NCI-H69 (cell line): ENCODE measurements around the gene CLSTN1.

ENCODE experiments used
- DNase-seq: peaks from one replicate; lab custom pipeline; 2025; lab: John Stamatoyannopoulos, UW

Gene CLSTN1

DNA sequence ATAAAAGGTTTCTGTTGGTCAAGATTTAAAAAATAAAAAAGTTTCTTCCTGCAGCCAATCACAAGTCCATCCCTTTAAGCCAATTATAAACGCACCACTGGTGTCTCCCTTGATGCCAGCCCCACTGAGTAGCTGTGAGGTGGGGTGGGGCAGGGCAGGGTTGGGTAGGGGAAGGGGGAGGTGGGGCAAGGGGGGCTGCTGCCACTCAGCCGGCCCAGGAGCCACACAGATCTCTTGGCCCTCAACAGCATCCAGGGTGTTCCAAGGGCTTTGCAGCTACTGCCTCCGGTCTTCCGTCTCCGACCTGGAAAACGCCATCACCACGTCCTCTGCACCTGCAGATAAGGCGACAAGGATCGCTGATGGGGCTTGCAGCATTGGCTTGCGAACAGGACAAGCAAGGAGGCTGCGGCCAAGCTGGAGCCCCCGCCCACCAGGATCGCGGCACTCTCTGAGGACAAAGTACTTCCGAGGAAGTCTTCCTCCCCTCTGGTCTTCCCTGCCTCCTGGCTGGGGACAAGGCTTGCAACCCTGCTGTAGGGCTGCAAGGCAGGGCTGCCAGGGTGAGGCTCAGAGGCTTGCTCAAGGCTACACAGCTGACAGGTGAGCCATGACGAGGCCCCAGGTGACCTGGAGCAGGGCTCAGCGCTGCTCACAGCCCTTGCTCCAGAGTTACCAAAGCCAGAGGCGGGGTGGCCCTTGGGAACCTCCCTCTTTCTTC, 26.8 kb upstream of the CLSTN1 start:
- DNase-seq = peak; percentile 62

DNA sequence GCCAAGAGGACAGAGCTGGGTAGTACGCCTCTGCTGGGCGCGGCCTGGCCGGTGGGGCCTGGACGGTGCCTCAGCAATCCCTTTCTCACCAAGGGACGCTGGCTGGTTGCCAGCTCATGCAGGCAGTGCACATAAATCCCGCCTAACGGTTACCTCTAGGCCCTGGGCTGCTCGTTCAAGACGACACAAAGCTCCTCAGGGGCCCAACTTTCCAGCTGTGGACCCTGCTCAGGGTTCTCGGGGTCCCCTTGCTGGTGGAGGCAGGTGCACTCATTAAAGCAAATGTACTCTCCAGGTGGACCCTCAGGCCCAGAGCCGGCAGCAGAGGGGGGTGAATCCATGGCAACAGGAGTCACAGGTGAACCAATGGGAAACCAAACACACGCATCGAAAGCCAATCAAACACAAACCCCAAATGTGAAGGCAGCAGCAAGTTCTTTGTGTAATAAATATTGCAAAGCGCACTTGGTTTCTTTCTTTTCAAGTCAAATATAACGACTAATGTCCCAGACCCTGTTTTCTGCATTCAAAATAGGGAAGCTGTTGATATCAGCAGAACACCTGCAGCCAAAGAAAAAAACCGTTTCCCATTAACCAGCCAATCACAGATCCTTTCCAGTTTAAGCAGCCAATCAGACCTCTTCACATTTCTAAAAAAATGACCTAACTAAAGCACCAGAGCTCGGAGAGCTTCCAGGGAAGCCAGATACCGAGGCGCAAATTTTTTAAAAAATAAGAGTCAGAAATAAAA, 26.1 kb upstream of the CLSTN1 start:
- peak; percentile 85 for DNase-seq

DNA sequence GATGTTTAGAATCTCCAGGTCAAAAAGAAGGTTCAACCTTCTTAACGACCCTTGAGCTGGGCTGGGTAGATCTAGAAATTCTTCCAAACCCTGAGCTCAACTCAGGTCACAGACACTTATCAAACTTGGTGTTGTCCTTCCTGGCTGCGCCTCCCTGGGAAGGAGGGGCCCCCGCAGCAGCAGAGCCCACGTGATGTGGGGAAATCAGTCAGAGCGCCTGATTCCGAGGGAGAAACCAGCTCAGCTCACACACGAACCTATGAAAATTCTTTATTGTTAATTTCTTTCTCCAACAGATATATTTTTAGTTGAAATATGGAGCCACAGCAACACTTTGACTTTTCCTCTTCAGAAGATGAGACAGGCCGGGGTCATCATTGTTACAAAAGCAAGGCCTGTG, 24.3 kb upstream of the CLSTN1 start:
- DNase-seq = no peak

DNA sequence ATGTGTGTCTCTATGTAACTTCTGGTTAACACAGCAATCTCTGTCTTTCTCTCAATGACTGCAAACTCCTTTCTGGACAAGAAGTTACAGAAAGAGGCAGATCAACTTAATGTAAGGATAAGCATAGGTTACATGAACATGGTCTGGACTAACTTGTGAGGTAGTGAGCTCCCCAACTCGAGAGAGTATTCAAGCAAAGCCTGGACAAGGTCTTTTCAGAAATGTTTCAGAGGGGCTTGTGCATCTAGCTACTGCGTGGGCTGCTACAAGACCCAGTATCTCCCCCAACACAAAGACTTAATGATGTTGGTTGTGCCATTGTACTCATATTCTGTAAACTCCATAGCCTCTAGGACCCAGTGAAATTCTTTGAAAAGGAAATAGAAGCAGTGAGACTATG, 23.5 kb upstream of the CLSTN1 start:
- no peak for DNase-seq

DNA sequence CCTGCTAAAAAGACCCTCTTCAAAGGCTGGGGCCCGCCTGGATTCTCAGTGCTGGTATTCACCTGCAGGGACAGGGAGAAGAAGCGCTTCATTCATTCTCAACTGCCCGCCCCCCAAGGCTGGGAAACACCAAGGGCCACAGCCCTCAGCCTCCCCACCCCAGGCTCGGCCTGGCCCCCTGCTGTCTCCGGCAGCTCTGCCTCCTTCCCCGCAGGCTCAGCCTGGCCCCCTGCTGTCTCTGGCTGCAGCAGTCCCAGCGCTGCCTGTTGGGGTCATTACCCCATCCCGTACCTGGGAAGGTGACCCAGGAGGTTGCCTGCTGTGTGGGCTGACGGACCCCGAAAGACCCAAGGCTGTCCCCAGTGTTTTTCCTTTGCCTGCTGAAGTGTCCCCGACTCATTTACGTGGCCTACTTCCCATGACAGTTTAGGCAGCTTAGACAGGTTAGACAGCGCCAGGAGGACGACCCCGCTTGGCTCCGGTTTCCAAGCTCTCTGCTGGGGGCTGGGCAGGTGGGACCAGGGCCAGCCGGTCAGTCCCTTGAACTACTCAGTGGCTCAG, 22.9 kb upstream of the CLSTN1 start:
- peak; percentile 22 for DNase-seq

DNA sequence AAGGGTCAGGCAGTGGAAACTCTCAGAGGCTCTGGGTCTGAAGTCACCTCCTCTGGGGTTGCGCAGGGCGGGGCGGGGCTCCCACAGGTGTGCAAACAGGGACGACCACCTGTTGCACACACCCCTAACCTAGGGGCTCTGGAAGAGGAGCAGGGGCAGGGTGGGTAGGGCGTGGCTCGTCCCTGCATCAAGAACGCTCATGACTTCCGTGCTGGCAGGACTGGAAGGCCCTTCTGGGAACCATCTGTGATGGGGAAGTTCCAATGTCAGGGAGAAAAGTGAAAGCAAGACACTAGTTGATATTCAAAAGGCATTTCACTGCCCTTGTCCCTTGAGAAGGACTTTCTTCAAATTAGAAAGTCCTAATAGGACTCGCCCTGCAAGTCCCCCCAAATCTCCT, 22.1 kb upstream of the CLSTN1 start:
- peak; percentile 7 for DNase-seq

DNA sequence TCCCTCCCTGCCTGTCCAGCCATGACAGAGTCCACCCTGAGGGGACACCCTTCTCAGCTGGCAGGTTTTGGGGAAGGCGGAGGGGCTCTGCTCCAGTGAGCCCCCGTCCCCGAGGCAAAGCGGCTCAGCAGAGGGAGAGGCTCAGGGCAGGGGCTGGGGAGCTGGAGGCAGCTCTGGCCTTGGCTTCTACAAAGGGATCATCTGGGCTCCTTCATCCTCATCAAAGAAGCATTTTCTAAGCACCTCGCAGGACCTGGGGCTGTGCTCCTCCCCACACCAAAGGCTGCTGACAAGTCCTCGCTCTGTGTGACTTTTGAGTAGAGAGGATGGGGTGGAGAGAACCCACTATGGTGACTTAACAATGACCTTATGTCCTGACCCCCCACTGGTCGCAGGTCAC, 21.0 kb upstream of the CLSTN1 start:
- DNase-seq = no peak

DNA sequence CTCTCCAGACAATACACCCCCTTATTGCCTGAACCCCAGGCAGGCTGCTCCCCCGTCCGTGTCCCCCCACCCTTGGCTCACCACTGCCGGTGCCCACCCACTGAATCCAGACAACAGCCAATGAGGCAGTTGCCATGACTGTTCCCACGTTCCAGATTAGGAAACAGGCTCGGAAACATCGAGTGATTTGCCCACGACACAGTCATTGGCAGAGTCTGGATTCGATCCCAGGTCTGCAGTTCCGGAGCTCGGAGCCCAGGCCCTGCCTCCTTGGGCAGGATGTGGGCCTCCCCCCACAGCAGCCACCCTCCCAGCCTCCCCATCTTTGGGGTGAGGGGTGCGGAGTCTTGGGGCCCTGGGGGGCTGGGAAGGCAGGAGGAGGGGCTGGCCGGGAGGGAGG, 20.3 kb upstream of the CLSTN1 start:
- DNase-seq = no peak

GRCh38 chr1:9843576-9843945, 19.8 kb upstream of the CLSTN1 start:
- peak; percentile 95 for DNase-seq

- DNase-seq = peak; percentile 93
Observed at GRCh38 chr1:9842781-9843575, 19.2 kb upstream of the CLSTN1 start.

GRCh38 chr1:9842073-9842711, 18.4 kb upstream of the CLSTN1 start:
- peak; percentile 88 for DNase-seq

DNA sequence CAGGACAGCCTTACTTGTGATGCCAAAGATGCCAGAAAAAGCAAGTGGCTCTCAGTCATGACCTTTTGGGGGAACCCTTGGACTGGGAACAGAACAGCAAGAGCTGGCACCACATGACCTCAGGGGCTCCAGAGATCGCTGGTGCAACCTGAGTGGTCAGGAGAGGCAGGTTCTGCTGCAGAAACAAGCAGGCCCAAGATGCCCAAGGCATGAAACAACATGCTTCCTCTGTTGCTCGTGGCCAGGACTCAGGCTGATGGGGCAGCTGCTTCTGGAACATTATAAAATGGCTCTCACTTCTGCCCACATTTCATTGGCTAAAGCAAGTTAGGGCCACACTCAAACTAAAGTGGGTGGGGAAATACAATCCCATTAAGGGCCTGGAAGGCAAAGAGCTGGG, 17.7 kb upstream of the CLSTN1 start:
- DNase-seq = no peak

DNA sequence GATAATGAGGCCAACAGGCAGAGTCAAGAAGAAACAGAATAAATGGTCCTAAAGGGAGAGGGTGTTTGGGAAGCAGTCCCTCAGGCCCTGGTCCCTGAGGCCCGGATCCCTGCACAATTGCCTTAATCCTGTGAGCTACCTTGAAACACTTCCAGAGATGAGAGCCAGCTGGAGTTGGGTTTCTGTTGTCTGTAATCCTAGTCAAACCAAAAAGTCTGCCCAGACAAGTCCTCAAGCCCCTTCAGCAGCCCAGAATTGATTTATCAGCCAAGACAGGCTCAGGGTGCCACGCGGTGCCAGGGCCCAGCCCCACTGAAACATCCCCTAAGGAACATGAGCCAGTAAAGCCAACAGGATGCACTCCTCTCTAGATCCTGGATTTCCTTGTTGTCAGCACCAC, 16.4 kb upstream of the CLSTN1 start:
- DNase-seq = peak; percentile 46

DNA sequence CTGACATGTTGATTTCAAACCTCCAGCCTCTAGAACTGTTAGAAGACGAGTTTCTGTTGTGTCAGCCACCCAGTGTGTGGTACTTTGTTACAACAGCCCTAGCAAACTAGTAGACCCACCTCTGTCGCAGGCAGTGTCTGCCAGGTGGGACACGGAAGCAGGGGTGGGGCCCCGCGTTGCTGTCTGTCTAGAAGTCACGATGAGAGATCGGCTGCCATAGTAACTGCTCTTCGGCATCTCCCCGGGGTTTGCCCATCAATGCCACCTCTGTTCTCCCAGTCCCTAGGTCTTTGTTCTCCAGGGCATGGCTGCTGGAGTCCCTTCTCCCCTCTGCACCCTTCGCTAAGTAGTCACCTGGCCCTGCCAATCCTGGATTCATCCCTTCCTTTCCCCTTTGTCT, 15.2 kb upstream of the CLSTN1 start:
- no peak for DNase-seq

DNA sequence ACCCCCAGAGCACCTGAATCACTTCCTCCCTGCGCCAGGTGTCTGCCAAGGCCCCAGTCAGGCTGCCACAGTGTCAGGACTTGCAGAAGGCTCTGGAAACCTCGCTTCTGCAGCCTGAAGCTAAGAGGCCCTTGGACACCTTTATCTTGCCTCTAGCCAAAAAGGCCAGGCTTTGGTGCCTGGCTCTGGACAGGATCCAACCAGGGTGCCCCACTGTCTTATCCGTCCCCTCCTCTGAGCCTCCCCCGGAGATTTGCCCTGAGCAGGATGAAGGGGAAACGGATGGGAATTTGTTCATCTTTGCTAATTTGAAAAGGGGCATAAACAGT, 12.8 kb upstream of the CLSTN1 start:
- peak; percentile 87 for DNase-seq

DNA sequence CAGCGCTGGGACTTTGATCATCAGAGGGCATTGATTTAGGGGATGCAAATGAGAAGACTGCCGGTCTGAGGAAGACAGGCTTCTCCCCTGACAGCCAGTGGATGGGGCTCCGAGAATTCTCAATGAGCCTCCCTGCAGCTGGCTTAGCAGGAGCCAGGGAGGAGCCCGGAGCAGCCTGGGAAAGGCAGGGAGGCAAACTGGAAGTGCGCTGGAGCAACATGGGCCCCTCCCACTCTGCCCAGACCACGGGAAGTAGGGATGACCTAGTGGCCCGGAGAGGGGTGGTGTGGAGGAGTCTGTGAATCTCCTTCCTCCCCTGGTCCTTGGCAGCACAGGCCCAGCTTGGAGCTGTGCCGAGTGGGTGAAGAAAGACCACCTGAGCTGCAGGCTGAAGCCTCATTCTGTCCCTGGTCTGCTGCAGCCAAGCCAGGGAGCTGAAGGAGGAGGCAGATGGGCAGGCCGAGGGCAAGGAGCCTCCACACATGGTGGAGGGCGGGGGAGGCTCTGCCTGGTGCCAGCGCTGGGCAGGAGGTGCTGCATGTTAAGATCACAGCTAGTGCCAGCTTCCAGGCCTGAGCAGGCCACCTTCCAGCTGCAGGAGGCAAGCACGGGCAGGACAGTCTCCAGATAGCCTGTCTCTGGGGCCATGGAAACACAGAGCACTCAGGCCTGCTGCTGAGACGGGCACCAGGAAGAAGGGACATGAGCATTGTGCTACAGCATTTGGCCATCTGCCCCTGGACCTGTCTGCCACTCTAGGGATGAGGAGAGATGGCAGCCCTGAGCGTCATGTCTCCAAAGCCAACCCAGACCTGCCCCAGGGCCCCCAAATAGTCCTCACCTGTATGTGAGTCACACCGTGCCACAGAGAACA, 12.2 kb upstream of the CLSTN1 start:
- peak; percentile 78 for DNase-seq

GRCh38 chr1:9835404-9835757, 11.6 kb upstream of the CLSTN1 start:
- no peak for DNase-seq

DNA sequence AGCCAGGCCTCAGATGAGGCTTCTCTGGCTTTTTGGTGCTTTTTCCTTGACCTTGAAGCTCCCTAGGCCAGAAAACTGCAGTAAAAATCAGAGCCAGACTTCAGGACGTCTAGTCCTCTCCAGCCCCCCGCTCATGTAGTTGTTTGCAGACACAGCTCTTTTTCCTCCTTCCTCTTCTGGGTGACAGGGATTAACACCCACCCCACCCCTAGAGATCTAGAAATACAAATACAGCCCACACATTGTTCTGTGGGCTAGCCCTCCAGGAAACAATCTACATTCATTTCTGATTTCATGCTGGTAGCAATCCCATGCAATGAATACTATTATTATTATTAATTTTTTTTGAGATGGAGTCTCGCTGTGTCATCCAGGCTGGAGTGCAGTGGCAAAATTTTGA, 9.9 kb upstream of the CLSTN1 start:
- DNase-seq = no peak

DNA sequence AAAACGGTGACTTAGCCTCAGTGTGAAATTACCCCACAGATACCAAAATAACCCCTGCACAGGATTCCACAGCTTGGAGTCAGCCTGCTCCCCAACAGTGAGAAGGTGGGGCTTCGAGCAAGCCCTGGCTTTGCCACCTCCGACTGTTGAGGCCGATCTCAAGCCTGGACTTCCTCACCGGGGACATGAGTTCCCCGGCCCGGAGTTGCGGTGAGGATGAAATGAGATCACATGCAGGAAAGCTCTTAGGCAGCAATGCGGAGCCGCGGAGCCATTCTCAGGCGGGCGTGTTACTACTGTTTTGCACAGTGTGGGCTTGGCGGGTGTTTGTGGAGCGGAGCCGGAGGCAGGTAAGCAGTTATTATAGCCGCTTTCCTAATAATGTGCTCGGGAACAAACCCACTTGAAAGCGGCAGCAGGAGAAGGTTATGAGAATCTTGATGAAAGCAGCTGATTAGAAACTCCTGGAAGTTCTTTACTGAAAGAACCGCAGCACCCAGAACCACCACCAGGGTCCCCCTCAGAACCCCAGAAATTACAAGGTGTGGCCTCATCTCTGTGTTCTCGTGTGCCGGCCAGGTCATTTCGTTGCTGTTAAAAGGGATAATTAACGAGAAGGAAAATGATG, 3.9 kb upstream of the CLSTN1 start:
- peak; percentile 61 for DNase-seq

DNA sequence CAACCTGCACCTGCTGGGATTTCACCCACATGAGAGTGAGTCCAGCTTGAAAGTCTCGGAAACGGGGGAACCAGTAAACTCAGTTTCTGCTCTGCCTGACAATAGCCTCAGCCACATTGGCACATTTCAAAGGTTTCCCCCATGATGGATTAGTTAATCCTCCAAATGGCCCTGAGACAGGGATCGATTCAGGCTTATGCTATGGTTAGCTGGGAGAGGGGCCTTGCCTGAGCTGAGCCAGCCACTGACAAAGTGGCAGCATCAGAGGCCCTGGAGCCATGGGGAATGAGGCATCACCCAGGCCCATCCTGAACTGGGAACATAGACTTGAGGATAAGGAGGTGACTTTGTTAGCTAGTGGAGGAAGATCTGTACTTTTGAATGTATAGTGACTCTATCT, 2.9 kb upstream of the CLSTN1 start:
- DNase-seq = no peak

DNA sequence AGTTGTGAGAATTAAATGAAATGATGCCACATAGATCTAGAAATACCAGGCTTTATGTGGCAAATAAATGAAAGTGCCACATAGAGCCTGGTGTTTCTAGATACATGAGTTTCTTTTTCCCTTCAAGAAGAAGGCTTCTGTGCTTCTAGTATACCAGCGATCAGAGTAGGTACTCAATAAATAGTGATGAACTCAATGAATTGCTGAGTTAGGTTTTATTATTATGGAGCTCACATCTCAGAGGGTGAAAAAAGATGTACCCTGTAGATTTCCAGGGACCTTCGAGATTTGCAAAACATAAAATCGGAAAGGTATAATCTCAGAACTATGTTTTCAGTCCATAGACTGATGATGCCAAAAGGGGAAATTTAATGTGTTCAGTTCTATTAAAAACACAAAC, 2.3 kb upstream of the CLSTN1 start:
- no peak for DNase-seq
